Measurements from ENCODE around the gene B4GALNT2.

GRCh38 chr17:49183801-49184200 is 51.2 kb downstream of the B4GALNT2 start:
- no peak for TF ChIP-seq EZH2 (IDR thresholded peaks at IDR 0.05; ENCODE audit: low read length, missing control alignments)
- no peak for TF ChIP-seq CTCF (conservative IDR thresholded peaks at IDR 0.05 in 1 of 2, IDR thresholded peaks at IDR 0.05 in 1 of 2; ENCODE audit: low read depth in 1 of 2, low read length in 2 of 2)

Data from fibroblast of lung (primary cell).